HCT116 (cell line): Measurements from ENCODE around the gene IFITM10. TPM values are rescaled to one million over a fixed set of nuclear protein-coding genes. Genes with fewer than 3 reads are reported as not detected.

Source experiments
- ATAC-seq: fragments of 200-7000 bp; cut with Tn5 transposase; 2 replicates; pipeline ENCODE4 v1.9.1; 2020; ENCODE audit warnings: mild to moderate bottlenecking, moderate library complexity
- BruUV-seq: library from RNA; stranded (reverse); fragments of 400-500 nt; replicated peaks from 2 replicates; lab custom pipeline; 2021; lab: Mats Ljungman, UMichigan
- CTCF ChIA-PET: fragments of 300-600 bp; sonication (Branson Sonifier 250); formaldehyde crosslinking; loops from one replicate; lab custom pipeline; 2021; ENCODE audit warnings: antibody characterized with exemption; lab: Charles Lee
- POLR2A ChIA-PET: fragments of 300-600, 350-600 bp; sonication (Branson Sonifier 250); formaldehyde crosslinking; loops from one replicate; lab custom pipeline; 2021; ENCODE audit warnings: antibody characterized with exemption; lab: Charles Lee
- RAD21 ChIA-PET, 2 experiments: fragments of 300-600 bp; sonication (Branson Sonifier 250); formaldehyde crosslinking; loops; one replicate each; lab custom pipeline; 2023; ENCODE audit warnings: low total read pairs in 2 of 2; ENCODE audit not compliant: uncharacterized antibody in 2 of 2, unreplicated experiment in 2 of 2, low non-redundant PET in 1 of 2; lab: Charles Lee
- DNase-seq: peaks from one replicate; pipeline ENCODE4 v3.0.0-alpha.2; 2010; ENCODE audit warnings: low read depth, low spot score
- H2AFZ ChIP-seq: fragments of 200-600 bp; shearing (Covaris generic), sonication (generic); 2 replicates; pipeline ENCODE4 v1.6.1; 2017; ENCODE audit warnings: low read depth, mixed run types, mixed read lengths, antibody characterized with exemption, low read length; ENCODE audit not compliant: poor library complexity, severe bottlenecking
- H3K27ac ChIP-seq: 2 replicates; pipeline ENCODE4 v1.5.1; 2012; ENCODE audit warnings: low read depth, low read length
- H3K27me3 ChIP-seq: fragments of 200-600 bp; sonication (generic); 2 replicates; pipeline ENCODE4 v1.6.1; 2016; ENCODE audit warnings: mixed run types, low read length, mixed read lengths; ENCODE audit not compliant: insufficient read depth
- H3K36me3 ChIP-seq, 2 experiments: fragments of 200-500 bp in 1 of 2; fragments of 200-600 bp in 1 of 2; sonication (Bioruptor generic) in 1 of 2; sonication (generic) in 1 of 2; 2 replicates each; pipeline versions ENCODE4 v1.5.1 to v1.6.1; 2014 to 2016; ENCODE audit warnings: low read length in 2 of 2, inconsistent platforms in 1 of 2, mixed read lengths in 1 of 2, mixed run types in 1 of 2; ENCODE audit not compliant: insufficient read depth in 2 of 2, control insufficient read depth in 1 of 2
- H3K4me1 ChIP-seq, 2 experiments: fragments of 200-600 bp in 1 of 2; sonication (generic) in 1 of 2; 2 replicates each; pipeline versions ENCODE4 v1.5.1 to v1.6.1; 2012 to 2017; ENCODE audit warnings: low read length in 2 of 2, inconsistent platforms in 1 of 2, mild to moderate bottlenecking in 1 of 2, mixed read lengths in 1 of 2, mixed run types in 1 of 2, moderate library complexity in 1 of 2; ENCODE audit not compliant: insufficient read depth in 2 of 2, control insufficient read depth in 1 of 2
- H3K4me2 ChIP-seq: fragments of 200-600 bp; sonication (generic); 2 replicates; pipeline ENCODE4 v1.6.1; 2017; ENCODE audit warnings: mixed run types, low read length, mixed read lengths
- H3K4me3 ChIP-seq, 2 experiments: fragments of 200-600 bp in 1 of 2; sonication (generic) in 1 of 2; replicated peaks in 1 of 2; 2 replicates each; pipeline ENCODE4 v1.5.1; 2011 to 2016; ENCODE audit warnings: low read length in 2 of 2, control low read depth in 1 of 2, low read depth in 1 of 2, mild to moderate bottlenecking in 1 of 2, mixed read lengths in 1 of 2, mixed run types in 1 of 2
- H3K79me2 ChIP-seq: fragments of 200-600 bp; sonication (generic); 2 replicates; pipeline ENCODE4 v1.6.1; 2017; ENCODE audit warnings: mild to moderate bottlenecking, mixed run types, low read length, moderate library complexity, mixed read lengths; ENCODE audit not compliant: insufficient read depth
- H3K9ac ChIP-seq: fragments of 200-600 bp; sonication (generic); 2 replicates; pipeline ENCODE4 v1.6.1; 2016; ENCODE audit warnings: low read length, mixed read lengths
- H3K9me2 ChIP-seq: fragments of 200-600 bp; sonication (generic), shearing (Covaris generic); 2 replicates; pipeline ENCODE4 v1.6.1; 2017; ENCODE audit warnings: mixed run types, mild to moderate bottlenecking, moderate library complexity; ENCODE audit not compliant: insufficient read depth
- H3K9me3 ChIP-seq, 2 experiments: fragments of 200-500 bp in 1 of 2; fragments of 200-600 bp in 1 of 2; sonication (Bioruptor generic) in 1 of 2; sonication (generic) in 1 of 2; 2 replicates each; pipeline ENCODE4 v1.6.1; 2014 to 2017; ENCODE audit warnings: low read length in 2 of 2, mixed read lengths in 2 of 2, inconsistent platforms in 1 of 2, low read depth in 1 of 2, mild to moderate bottlenecking in 1 of 2, mixed run types in 1 of 2, moderate library complexity in 1 of 2; ENCODE audit not compliant: control insufficient read depth in 1 of 2, insufficient read depth in 1 of 2
- H4K20me1 ChIP-seq: fragments of 200-600 bp; sonication (generic), shearing (Covaris generic); 2 replicates; pipeline ENCODE4 v1.6.1; 2017; ENCODE audit warnings: mixed run types, mild to moderate bottlenecking, moderate library complexity; ENCODE audit not compliant: insufficient read depth
- ATF3 ChIP-seq: IDR thresholded peaks from 2 replicates; pipeline ENCODE4 v1.6.1; 2012
- CTCF ChIP-seq, 3 experiments: fragments of 200-600 bp in 1 of 3; sonication (generic) in 1 of 3; IDR thresholded peaks in 2 of 3; conservative IDR thresholded peaks in 1 of 3; 2 replicates each; pipeline ENCODE4 v1.5.1; 2012 to 2017; ENCODE audit warnings: low read depth in 2 of 3, low read length in 2 of 3, antibody characterized with exemption in 1 of 3, borderline replicate concordance in 1 of 3, control low read depth in 1 of 3, mild to moderate bottlenecking in 1 of 3, mixed read lengths in 1 of 3, mixed run types in 1 of 3, moderate library complexity in 1 of 3; ENCODE audit not compliant: insufficient read depth in 1 of 3
- EGR1 ChIP-seq: IDR thresholded peaks from 2 replicates; pipeline ENCODE4 v1.6.1; 2012; ENCODE audit warnings: low read depth
- EZH2 ChIP-seq: fragments of 200-600 bp; sonication (generic); IDR thresholded peaks from 2 replicates; pipeline ENCODE4 v1.6.1; 2017; ENCODE audit warnings: antibody characterized with exemption, mixed run types
- EZH2phosphoT487 ChIP-seq: fragments of 200-600 bp; IDR thresholded peaks from 2 replicates; pipeline ENCODE4 v1.6.1; 2018; ENCODE audit warnings: antibody characterized with exemption, borderline replicate concordance
- POLR2A ChIP-seq: IDR thresholded peaks from 2 replicates; pipeline ENCODE4 v1.7.0; 2011; ENCODE audit warnings: borderline replicate concordance; ENCODE audit not compliant: insufficient read depth, insufficient read length; ENCODE audit errors: extremely low read depth
- POLR2AphosphoS5 ChIP-seq: IDR thresholded peaks from 2 replicates; pipeline ENCODE4 v1.6.1; 2011; ENCODE audit warnings: mild to moderate bottlenecking, low read depth, low read length, moderate library complexity
- RAD21 ChIP-seq: IDR thresholded peaks from 2 replicates; pipeline ENCODE4 v1.6.1; 2012; ENCODE audit warnings: low read depth, mild to moderate bottlenecking
- SIN3A ChIP-seq: IDR thresholded peaks from 2 replicates; pipeline ENCODE4 v1.6.1; 2012; ENCODE audit warnings: low read depth
- SP1 ChIP-seq: IDR thresholded peaks from 2 replicates; pipeline ENCODE4 v1.6.1; 2012; ENCODE audit warnings: low read depth
- YY1 ChIP-seq: IDR thresholded peaks from 2 replicates; pipeline ENCODE4 v1.6.1; 2011; ENCODE audit warnings: low read length, low read depth, moderate library complexity, mild to moderate bottlenecking; ENCODE audit not compliant: insufficient replicate concordance; ENCODE audit errors: extremely low read depth
- ZFX ChIP-seq: fragments of 450-650 bp; IDR thresholded peaks from 2 replicates; pipeline ENCODE4 v1.6.1; 2017
- intact Hi-C: fragments of 100-400 bp; cut with micrococcal nuclease; formaldehyde crosslinking; loops from 2 replicates; pipeline ENCODE4 v1.10.0; 2022
- total RNA-seq: library from RNA; stranded (reverse); gene quantifications from one replicate; pipeline ENCODE4 v1.2.1, GENCODE V29; 2021; ENCODE audit not compliant: unreplicated experiment

The IFITM10 gene
- total RNA-seq, 1 experiment from 2014 or later, result 1.9 TPM

GRCh38 chr11:1739576-1739975, 10.8 kb downstream of the IFITM10 start (continued):
- TF ChIP-seq CTCF (IDR thresholded peaks at IDR 0.05 in 2 of 3, conservative IDR thresholded peaks at IDR 0.05 in 1 of 3; ENCODE audit: borderline replicate concordance in 1 of 3, insufficient read depth in 1 of 3, low read depth in 2 of 3, low read length in 2 of 3), result no peak
- TF ChIP-seq SP1, result no peak
- no peak for TF ChIP-seq POLR2A
- TF ChIP-seq SIN3A, result no peak
- no peak for TF ChIP-seq EGR1
- TF ChIP-seq YY1, result no peak
- no peak for TF ChIP-seq EZH2phosphoT487
- TF ChIP-seq RAD21, result no peak
- TF ChIP-seq EZH2, result no peak
- TF ChIP-seq ATF3, result no peak
- no peak for TF ChIP-seq POLR2AphosphoS5

GRCh38 chr11:1738380-1738779, 12.0 kb downstream of the IFITM10 start:
- no peaks in the 10 kb centered on the region for H3K9me2 ChIP-seq
- H3K4me1 ChIP-seq, result no peaks in the 10 kb centered on the region
- ChIA-PET RAD21 (no interaction called here), CTCF (no interaction called here)
- H3K36me3 ChIP-seq, result no peaks in the 10 kb centered on the region
- H3K79me2 ChIP-seq, result no peaks in the 10 kb centered on the region
- H3K9ac ChIP-seq, result no peak overlapping the region
- peaks cover 19% of the 10 kb centered on the region; the same call in 1 of the 2 replicates for H3K27me3 ChIP-seq
- ATAC-seq, result no peak
- no peak overlapping the region for H3K4me3 ChIP-seq
- no peak overlapping the region for H3K27ac ChIP-seq
- no peak for DNase-seq
- H4K20me1 ChIP-seq, result no peaks in the 10 kb centered on the region
- H2AFZ ChIP-seq, result no peak overlapping the region
- TF ChIP-seq ZFX, result no peak
- TF ChIP-seq, all 23 proteins: peak for 0
- Histone ChIP-seq H3K9me3 (peaks cover 12 to 14% of the 10 kb centered on the region in 2 experiments; a peak in 3 of 4 replicates), H3K4me2 (no peak overlapping the region)
- POLR2A ChIA-PET, result no interaction called here
- no TSS peak for BruUV-seq
- intact Hi-C loops, result no loop called here
